Fibroblast of pulmonary artery (primary cell): ENCODE data around the gene LAT.
A peak's percentile ranks its signal among the peaks of the same experiment; 100 is the strongest.

ENCODE experiments used
- DNase-seq: peaks from one replicate; pipeline ENCODE4 v3.0.0-alpha.2; 2010; ENCODE audit warnings: low read depth
- H3K4me3 ChIP-seq: replicated peaks from 2 replicates; pipeline ENCODE4 v1.5.1; 2011; ENCODE audit warnings: low read depth, mild to moderate bottlenecking, control low read depth, low read length, moderate library complexity
- CTCF ChIP-seq: IDR thresholded peaks from 2 replicates; pipeline ENCODE4 v1.5.1; 2011; ENCODE audit warnings: mild to moderate bottlenecking, control low read depth, low read length, inconsistent platforms; ENCODE audit errors: missing control alignments

The LAT gene

GRCh38 chr16:29014561-29015069, 29.8 kb downstream of the LAT start:
- no peak for TF ChIP-seq CTCF
- DNase-seq: no peak
- H3K4me3 ChIP-seq: no peak overlapping the region

GRCh38 chr16:29022196-29022595, 37.3 kb downstream of the LAT start:
- no peak for DNase-seq
- TF ChIP-seq CTCF: no peak
- H3K4me3 ChIP-seq: no peak overlapping the region

- DNase-seq: peak; percentile 6
- H3K4me3 ChIP-seq: no peak overlapping the region
These were observed 38.7 kb downstream of the LAT start for GRCh38 chr16:29023279-29024277.

GRCh38 chr16:29024278-29024677, 39.4 kb downstream of the LAT start:
- no peak for DNase-seq
- no peak for TF ChIP-seq CTCF
- no peak overlapping the region for H3K4me3 ChIP-seq

More at GRCh38 chr16:29023279-29024277, 38.7 kb downstream of the LAT start:
- TF ChIP-seq CTCF: no peak

GRCh38 chr16:29025218-29025617, 40.4 kb downstream of the LAT start:
- TF ChIP-seq CTCF: no peak
- no peak overlapping the region for H3K4me3 ChIP-seq
- DNase-seq: no peak

- TF ChIP-seq CTCF: no peak
- no peak for DNase-seq
- no peak overlapping the region for H3K4me3 ChIP-seq
These were observed 40.9 kb downstream of the LAT start for GRCh38 chr16:29025735-29026134.
